Naive B cell (primary cell): ENCODE data around the gene HMG20B. TPM values are rescaled to one million over a fixed set of nuclear protein-coding genes. Genes with fewer than 3 reads are reported as not detected.

Source experiments
- ATAC-seq, 2 donors: fragments of 150-1000 bp; cut with Tn5 transposase; 2 replicates each; pipeline ENCODE4 v1.10.0; 2021; ENCODE audit warnings: low read depth in 2 of 2, mild to moderate bottlenecking in 2 of 2, moderate library complexity in 2 of 2
- DNase-seq: peaks from one replicate; pipeline ENCODE4 v3.0.0; 2022
- H3K27ac Mint-ChIP-seq, 6 donors: one replicate each; pipeline ENCODE4 v1.8.0; 2020 to 2022; ENCODE audit warnings: mild to moderate bottlenecking in 6 of 6, mixed read lengths in 6 of 6, moderate library complexity in 5 of 6, inconsistent platforms in 2 of 6
- H3K27me3 Mint-ChIP-seq, 3 donors: one replicate each; pipeline ENCODE4 v1.8.0; 2021 to 2022; ENCODE audit warnings: mixed read lengths in 3 of 3, mild to moderate bottlenecking in 1 of 3
- H3K36me3 Mint-ChIP-seq, 2 donors: one replicate each; pipeline ENCODE4 v1.8.0; 2020 to 2022; ENCODE audit warnings: mixed read lengths in 2 of 2, inconsistent platforms in 1 of 2, mild to moderate bottlenecking in 1 of 2
- H3K4me1 Mint-ChIP-seq, 3 donors: one replicate each; pipeline ENCODE4 v1.8.0; 2020 to 2022; ENCODE audit warnings: mixed read lengths in 3 of 3, inconsistent platforms in 1 of 3, mild to moderate bottlenecking in 1 of 3, moderate library complexity in 1 of 3
- H3K4me3 Mint-ChIP-seq, 8 donors: one replicate each; pipeline ENCODE4 v1.8.0; 2020 to 2022; ENCODE audit warnings: mild to moderate bottlenecking in 8 of 8, mixed read lengths in 8 of 8, moderate library complexity in 8 of 8, inconsistent platforms in 2 of 8
- H3K9me3 Mint-ChIP-seq, 7 donors: one replicate each; pipeline ENCODE4 v1.8.0; 2020 to 2022; ENCODE audit warnings: mixed read lengths in 7 of 7, mild to moderate bottlenecking in 5 of 7, inconsistent platforms in 2 of 7, moderate library complexity in 1 of 7
- polyA plus RNA-seq, 6 donors: library from polyadenylated mRNA; unstranded; fragments of 300-500 nt; fragmentation: Illumina TruSeq; gene quantifications; one replicate each; pipeline ENCODE4 v1.2.3, GENCODE V29; 2021; ENCODE audit warnings: low read depth in 6 of 6

The HMG20B gene
- polyA plus RNA-seq, 6 donors from 2014 or later = 36.4 to 46.9 (median 44.3) TPM

DNA sequence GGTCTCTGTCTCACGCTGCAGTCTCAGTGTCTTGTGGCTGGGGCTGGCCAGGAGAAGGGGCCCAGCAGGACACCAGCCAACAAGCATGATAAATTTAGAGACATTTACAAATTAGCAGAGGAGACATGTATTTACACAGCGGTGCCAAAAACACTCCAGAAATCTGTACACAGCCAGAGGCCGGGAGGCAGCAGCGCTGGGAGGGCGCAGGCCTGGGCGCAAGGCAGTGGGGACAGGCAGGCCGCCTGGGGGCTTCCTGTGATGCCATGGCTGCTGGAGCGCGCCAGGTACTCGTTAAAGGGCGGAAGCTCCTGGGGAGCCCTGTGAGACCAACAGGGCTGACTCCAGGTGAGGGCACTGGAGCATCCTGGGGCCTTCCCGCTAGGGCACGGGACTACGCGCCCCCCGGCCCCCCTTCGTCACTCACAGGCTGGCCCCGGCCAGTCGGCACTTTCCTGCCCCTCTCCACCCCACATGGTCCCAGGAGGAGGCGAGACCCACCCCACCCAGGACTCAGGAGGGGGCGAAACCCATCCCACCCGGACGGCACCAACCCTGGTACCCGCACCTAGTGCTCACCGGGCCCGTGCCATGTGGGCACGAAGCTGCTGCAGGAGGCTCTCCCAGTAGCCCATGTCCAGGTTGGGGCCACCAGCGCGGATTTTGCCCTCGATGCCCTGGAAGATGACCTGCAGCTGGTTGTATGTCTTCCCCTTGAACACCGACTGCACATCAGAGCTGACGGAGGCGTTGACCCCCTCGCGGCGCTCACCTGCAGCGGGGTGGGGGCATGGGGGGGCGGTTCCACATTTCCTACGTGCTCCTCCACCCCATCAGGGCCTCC lies 41.3 kb downstream of the HMG20B start:
- H3K4me3 Mint-ChIP-seq = no peak overlapping the region
- no peaks in the 10 kb centered on the region for H3K9me3 Mint-ChIP-seq
- peaks cover 16 to 20% (median 17%) of the 10 kb centered on the region in 3 donors for H3K4me1 Mint-ChIP-seq
- H3K27me3 Mint-ChIP-seq = no peaks in the 10 kb centered on the region
- no peak for DNase-seq
- no peak overlapping the region for H3K27ac Mint-ChIP-seq
- ATAC-seq = no peak
- H3K36me3 Mint-ChIP-seq = no peaks in the 10 kb centered on the region

- ATAC-seq (no peak), DNase-seq (no peak)
- H3K9me3 Mint-ChIP-seq = no peaks in the 10 kb centered on the region
- H3K27ac Mint-ChIP-seq = peak overlapping the region in 1 of 6 donors; percentile 81
- H3K27me3 Mint-ChIP-seq = no peaks in the 10 kb centered on the region
- no peak overlapping the region for H3K4me3 Mint-ChIP-seq
- H3K36me3 Mint-ChIP-seq = no peaks in the 10 kb centered on the region
- peaks cover 13 to 17% (median 17%) of the 10 kb centered on the region in 3 donors for H3K4me1 Mint-ChIP-seq
Measured at GRCh38 chr19:3614858-3615505, 42.2 kb downstream of the HMG20B start.

DNA sequence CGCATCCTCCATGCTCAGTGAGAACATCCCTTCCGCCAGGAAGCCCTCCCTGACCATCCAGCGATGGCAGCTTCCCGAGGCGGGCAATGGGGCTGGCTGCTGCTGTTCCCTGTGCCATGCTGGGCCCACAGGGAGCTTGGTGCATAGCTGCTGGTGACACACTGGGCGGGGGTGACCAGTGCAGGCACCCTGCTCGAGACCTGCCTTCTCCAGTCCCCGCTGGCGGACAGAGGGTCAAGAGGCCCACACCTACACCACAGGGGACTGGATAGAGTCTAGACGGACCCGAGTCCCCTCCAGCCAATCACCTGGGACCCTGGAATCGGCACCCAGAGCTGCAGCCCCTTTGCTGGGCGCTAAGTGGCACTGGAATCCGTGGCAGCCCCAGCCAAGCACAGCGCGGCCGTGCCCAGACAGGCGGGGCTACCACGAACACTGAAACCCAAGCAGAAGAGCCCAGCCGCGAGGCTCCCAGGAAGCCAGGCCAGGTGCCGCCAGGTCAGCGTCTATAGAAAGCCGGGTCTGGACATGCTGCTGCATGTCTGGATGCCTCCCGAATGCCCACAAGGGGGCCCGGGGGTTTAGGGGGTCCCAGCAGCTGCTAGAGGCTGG lies 42.9 kb downstream of the HMG20B start:
- ATAC-seq = no peak
- Mint-ChIP-seq H3K9me3 (no peaks in the 10 kb centered on the region), H3K27ac (peak overlapping the region in 1 of 6 donors; percentile 81), H3K4me1 (peaks cover 13 to 17% (median 17%) of the 10 kb centered on the region in 3 donors), H3K4me3 (no peak overlapping the region), H3K27me3 (no peaks in the 10 kb centered on the region), H3K36me3 (no peaks in the 10 kb centered on the region)
- no peak for DNase-seq

- no peaks in the 10 kb centered on the region for H3K27me3 Mint-ChIP-seq
- peak overlapping the region in 4 of 6 donors; percentile 3 to 76 (median 70) for H3K27ac Mint-ChIP-seq
- DNase-seq = no peak
- H3K9me3 Mint-ChIP-seq = no peaks in the 10 kb centered on the region
- peaks cover 16 to 22% (median 17%) of the 10 kb centered on the region in 3 donors for H3K4me1 Mint-ChIP-seq
- peak in 1 of 2 donors; percentile 23 for ATAC-seq
- H3K4me3 Mint-ChIP-seq = peak overlapping the region in 5 of 8 donors; percentile 29 to 74 (median 42)
- no peaks in the 10 kb centered on the region for H3K36me3 Mint-ChIP-seq
Measured at GRCh38 chr19:3617463-3617862, 44.7 kb downstream of the HMG20B start.

GRCh38 chr19:3618144-3618810 lies 45.5 kb downstream of the HMG20B start:
- ATAC-seq (peak; percentile 64 to 73), DNase-seq (peak; percentile 58)
- Mint-ChIP-seq H3K36me3 (no peaks in the 10 kb centered on the region), H3K4me1 (peaks cover 16 to 22% (median 19%) of the 10 kb centered on the region in 3 donors), H3K27me3 (no peaks in the 10 kb centered on the region), H3K9me3 (no peaks in the 10 kb centered on the region), H3K4me3 (peak overlapping the region in 3 of 8 donors; percentile 2 to 53 (median 48)), H3K27ac (peak overlapping the region in 1 of 6 donors; percentile 69)

GRCh38 chr19:3618811-3619630 lies 46.3 kb downstream of the HMG20B start:
- Mint-ChIP-seq H3K9me3 (no peaks in the 10 kb centered on the region), H3K4me1 (peaks cover 17 to 24% (median 20%) of the 10 kb centered on the region in 3 donors), H3K27ac (no peak overlapping the region), H3K4me3 (no peak overlapping the region), H3K36me3 (no peaks in the 10 kb centered on the region), H3K27me3 (no peaks in the 10 kb centered on the region)
- no peak for DNase-seq
- no peak for ATAC-seq

DNA sequence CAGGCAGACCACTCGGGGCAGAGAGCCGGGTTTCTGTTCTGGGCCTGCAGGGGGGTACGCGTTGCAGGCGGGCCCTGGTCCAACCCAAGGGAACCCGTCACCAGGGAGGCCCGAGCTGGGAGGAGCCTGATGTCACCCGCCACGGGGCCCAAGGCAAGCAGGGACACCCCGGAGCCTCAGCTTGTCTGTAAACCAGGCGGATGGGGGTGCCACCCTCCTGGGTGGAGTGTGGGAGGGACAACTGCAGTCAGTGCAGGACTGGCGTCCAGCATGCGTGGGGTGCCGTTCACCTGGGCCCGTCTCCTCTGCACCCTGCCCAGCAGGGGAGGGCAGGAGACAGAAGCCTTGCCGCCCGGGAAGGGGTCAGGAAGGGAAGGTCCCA lies 46.9 kb downstream of the HMG20B start:
- Mint-ChIP-seq H3K4me1 (peaks cover 23 to 30% (median 26%) of the 10 kb centered on the region in 3 donors), H3K27ac (no peak overlapping the region), H3K4me3 (no peak overlapping the region), H3K27me3 (no peaks in the 10 kb centered on the region), H3K9me3 (no peaks in the 10 kb centered on the region), H3K36me3 (no peaks in the 10 kb centered on the region)
- DNase-seq (no peak), ATAC-seq (no peak)

DNA sequence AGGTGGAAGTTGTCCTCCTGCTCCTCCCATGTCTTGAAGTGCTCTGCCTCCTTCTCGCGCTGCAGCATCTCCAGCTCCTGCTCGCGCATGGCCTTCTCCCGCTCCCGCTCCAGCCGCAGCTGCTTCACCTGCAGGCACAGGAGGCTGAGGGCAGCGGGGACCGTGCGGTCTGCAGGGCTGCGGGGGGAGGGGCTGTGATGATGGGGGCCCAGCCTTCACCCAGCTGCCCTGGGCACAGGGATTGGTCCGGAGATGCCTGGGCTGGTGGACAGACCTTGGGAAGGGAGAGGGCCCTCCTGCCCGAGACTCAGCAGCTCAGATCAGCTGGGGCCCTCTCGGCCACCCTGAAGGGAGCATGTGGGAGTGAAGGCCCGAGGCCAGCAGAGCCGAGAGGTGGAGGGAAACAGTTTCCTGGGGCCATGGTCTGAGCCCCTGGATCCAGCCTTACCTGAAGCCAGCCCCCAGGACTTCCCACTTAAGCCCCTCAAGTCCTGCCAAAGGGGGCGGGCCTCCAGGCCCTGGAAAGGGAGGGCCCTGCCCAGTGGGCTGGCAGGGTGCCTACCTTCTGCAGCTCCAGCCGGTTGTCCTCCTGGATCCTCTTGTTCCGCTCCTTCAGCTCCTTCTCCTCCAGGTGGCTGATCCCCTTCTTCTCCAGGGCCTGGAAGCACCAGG lies 47.5 kb downstream of the HMG20B start:
- H3K36me3 Mint-ChIP-seq = no peaks in the 10 kb centered on the region
- ATAC-seq (no peak), DNase-seq (no peak)
- no peak overlapping the region for H3K4me3 Mint-ChIP-seq
- no peaks in the 10 kb centered on the region for H3K9me3 Mint-ChIP-seq
- no peaks in the 10 kb centered on the region for H3K27me3 Mint-ChIP-seq
- no peak overlapping the region for H3K27ac Mint-ChIP-seq
- peaks cover 24 to 31% (median 30%) of the 10 kb centered on the region in 3 donors for H3K4me1 Mint-ChIP-seq

- Mint-ChIP-seq H3K9me3 (no peaks in the 10 kb centered on the region), H3K4me3 (no peak overlapping the region), H3K27me3 (no peaks in the 10 kb centered on the region), H3K27ac (peak overlapping the region in 1 of 6 donors; percentile 47), H3K4me1 (peaks cover 26 to 35% (median 33%) of the 10 kb centered on the region in 3 donors), H3K36me3 (no peaks in the 10 kb centered on the region)
- ATAC-seq (no peak), DNase-seq (no peak)
Measured at GRCh38 chr19:3620817-3621547, 48.2 kb downstream of the HMG20B start.

- Mint-ChIP-seq H3K27me3 (no peaks in the 10 kb centered on the region), H3K4me3 (peak overlapping the region in 1 of 8 donors; percentile 3), H3K27ac (no peak overlapping the region), H3K36me3 (no peaks in the 10 kb centered on the region), H3K9me3 (no peaks in the 10 kb centered on the region), H3K4me1 (peaks cover 33 to 40% (median 39%) of the 10 kb centered on the region in 3 donors)
- DNase-seq (no peak), ATAC-seq (no peak)
Measured at GRCh38 chr19:3621689-3622088, 48.9 kb downstream of the HMG20B start.

DNA sequence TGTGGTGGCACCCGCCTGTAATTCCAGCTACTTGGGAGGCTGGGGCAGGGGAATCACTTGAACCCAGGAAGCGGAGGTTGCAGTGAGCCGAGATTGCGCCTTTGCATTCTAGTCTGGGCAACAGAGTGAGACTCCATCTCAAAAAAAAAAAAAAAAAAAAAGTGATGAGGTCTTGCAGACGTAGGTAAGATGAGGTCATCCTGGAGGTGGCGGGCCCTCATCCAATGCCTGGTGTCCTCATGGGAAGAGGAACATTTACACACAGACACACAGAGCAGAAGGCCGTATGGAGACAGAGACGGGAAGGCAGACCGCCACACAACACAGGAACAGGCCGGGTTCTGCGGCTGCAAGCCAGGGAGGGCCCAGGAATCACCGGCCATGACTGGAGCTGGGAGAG lies 49.5 kb downstream of the HMG20B start:
- H3K27ac Mint-ChIP-seq = peak overlapping the region in 1 of 6 donors; percentile 54
- no peak for ATAC-seq
- H3K27me3 Mint-ChIP-seq = no peaks in the 10 kb centered on the region
- no peaks in the 10 kb centered on the region for H3K36me3 Mint-ChIP-seq
- DNase-seq = no peak
- no peaks in the 10 kb centered on the region for H3K9me3 Mint-ChIP-seq
- peak overlapping the region in 4 of 8 donors; percentile 39 to 78 (median 60) for H3K4me3 Mint-ChIP-seq
- peaks cover 35 to 40% (median 39%) of the 10 kb centered on the region in 3 donors for H3K4me1 Mint-ChIP-seq
